Activated CD4-positive, alpha-beta T cell treated with anti-CD3 and anti-CD28 coated beads, Interleukin-2, Interleukin-6, amounts not matched to agents 100 ng/mL and 50 ng/mL, durations not matched to agents 16 hours and 8 hours (primary cell): ENCODE data around the gene SORCS1.

Experiments
- DNase-seq: peaks from one replicate; pipeline ENCODE4 v3.0.0-alpha.2; 2020

Gene SORCS1

DNA sequence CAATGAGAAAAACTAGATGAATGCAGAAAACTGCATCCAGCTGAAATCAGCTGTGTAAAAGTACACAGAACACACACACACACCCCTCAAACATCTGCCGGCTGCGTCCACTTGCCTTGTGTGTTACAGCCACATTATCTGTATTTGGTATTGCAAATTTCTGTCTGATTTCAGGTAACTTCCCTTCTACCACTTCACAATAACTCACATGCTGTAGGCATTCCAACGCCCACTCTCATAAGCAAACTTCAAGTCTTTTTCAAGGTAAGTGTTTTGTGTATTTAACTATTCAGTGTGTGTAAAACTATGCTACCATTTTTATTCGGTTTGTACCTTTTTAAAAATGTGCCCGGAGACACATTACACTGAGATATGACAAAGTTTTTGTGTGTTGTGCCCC lies 594.2 kb downstream of the SORCS1 start:
- no peak for DNase-seq

- no peak for DNase-seq
Measured at GRCh38 chr10:106567629-106568028, 596.9 kb downstream of the SORCS1 start.

GRCh38 chr10:106566873-106567272 lies 597.6 kb downstream of the SORCS1 start:
- DNase-seq = no peak

- no peak for DNase-seq
Measured at GRCh38 chr10:106565546-106565945, 599.0 kb downstream of the SORCS1 start.

DNA sequence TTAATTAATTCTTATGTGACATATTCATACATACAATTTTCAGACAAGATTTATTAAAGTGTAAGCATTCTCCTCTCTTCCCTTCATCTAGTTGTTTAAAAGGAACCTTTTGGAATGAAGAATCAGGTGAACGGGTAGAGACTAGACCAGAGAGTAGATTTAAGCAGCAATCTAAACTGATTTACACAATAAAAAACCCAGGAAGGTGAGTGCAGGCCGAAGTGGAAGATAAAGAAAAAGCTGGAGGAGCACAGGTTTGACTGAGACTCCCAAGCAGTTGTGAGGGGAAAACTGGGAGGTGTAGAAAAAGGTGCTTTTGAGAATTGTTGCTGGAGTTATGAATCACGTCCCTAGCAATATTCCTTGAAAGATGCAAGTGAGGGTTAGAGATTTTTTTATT lies 601.1 kb downstream of the SORCS1 start:
- DNase-seq = no peak

DNA sequence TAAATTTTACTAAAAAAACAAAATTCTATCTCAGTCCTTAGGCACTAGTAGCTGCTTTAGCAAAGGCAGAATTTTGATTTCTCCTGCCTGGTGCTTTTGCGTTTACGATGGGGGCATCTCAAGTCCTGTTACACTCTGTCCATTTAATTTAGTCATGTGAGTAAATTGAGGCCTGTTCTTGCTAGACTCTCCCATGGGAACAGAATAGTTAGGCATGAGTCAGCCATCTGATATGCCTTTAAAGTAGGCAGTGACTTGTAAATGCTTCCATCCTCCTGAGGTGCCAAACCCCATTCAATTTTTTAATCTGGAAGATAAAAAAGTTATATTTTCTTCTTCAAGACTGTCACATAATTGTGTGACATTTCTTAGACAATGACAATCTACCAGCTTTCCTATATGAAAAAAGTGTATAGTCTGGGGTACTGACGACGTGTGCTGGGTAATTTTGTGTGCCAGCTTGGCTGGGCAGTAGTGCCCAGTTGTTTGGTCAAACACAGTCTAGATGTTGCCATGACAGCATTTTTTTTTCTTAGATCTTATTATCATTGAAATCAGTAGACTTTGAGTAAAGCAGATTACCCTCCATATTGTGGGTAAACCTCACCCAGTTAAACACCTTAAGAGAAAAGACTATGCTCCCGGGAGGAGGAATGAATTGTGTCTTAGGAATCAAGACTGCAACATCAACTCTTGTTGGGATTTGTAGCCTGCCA lies 603.4 kb downstream of the SORCS1 start:
- no peak for DNase-seq

DNA sequence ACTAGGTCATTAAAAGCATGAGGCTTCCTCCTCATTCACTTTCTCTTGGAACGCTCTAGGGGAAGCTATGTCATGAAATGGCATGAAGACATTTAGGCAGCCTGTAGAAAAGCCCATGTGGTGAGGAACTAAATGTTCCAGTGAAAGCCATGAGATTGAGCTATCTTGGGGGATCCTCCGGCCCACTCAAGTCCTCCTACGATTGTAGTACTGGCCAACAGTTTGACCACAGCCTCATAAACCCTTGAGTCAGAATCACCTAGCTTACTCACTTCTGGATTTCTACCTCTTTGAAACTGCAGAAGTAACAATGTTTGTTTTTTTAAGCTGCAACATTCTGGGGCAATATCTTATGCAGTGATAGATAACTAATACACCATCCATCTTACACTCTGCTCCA lies 605.1 kb downstream of the SORCS1 start:
- no peak for DNase-seq

DNA sequence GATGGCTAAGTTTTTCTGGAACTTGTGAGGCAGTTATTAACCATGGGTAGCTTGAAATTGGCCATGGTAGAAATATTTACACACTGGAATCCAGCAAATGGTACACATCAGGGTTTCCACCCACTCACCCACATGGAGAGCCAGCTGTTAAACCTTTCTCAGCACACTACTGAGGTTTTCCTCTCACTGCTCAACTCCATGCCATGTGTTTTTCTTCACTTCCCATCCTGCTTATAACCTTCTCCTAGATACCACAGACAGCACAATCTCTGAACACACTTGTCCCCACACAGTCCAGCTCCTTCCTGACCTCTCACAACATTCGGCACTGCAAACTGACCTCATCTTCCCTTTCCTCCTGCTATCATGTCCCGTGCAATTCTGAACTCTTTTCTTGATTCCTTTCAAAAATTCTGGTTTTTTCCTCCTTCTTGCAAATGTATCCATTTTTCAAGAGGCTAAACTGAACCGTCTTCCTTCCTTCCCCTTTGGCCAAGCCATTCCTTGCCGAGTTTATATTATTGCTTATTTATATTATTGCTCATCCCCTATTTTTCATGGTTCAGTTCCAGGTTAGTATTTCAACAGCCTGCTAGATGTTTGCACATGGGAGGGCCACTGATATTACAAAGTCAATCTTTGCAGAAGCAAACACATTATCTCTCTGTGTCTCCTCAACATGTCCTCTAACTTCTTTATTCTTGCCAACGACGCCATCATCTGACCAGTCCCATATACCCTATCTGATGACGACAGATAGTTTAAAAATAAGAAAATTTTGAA lies 606.4 kb downstream of the SORCS1 start:
- no peak for DNase-seq

DNA sequence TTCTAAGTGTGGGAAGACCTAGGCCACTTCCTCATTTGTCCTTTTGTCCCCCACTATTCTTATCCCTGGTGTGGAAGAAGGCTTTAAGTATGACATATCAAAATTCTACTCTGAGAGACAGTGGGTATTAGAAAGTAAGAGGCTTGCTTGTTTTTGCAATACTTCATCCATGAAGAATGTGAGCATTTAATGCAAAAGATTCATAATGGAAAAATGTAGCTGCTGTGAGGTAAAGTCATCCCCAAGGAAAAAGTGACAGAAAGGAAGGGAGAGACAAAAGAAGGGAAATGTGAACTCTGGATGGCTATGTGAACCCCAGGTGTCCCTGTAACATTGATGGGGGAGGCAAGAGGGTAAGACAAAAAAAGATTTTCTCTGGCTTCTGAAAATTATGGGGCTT lies 607.5 kb downstream of the SORCS1 start:
- DNase-seq = no peak

GRCh38 chr10:106555599-106555998 lies 608.9 kb downstream of the SORCS1 start:
- DNase-seq = no peak

DNA sequence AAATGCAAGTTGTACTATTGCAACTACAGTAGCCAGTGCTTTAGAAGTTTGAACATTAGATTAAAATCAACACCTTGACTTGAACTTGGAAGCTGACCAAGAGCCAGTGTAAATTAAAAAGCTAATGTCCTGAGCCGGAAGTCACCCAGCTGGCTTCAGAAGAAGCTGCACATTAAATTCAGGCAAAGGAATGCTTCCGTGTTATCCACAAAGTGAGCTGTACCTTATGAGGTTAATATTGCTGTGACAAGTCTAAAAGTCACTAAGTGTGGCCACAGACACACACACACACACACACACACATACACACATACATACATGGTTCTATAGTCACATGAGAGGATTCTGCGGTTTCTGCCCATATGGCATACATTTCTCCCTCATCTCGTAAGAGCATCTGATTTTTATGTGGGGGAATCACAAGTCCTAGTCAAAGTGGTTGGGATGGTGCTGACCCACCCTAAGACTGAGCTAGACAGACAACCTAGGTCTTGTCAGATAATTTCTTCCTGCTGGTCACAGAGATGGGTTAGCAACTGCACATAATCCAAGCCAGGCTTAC lies 612.9 kb downstream of the SORCS1 start:
- no peak for DNase-seq

GRCh38 chr10:106548832-106549231 lies 615.7 kb downstream of the SORCS1 start:
- no peak for DNase-seq

- DNase-seq = no peak
Measured at GRCh38 chr10:106547047-106547635, 617.4 kb downstream of the SORCS1 start.

GRCh38 chr10:106542461-106542860 lies 622.0 kb downstream of the SORCS1 start:
- DNase-seq = no peak

DNA sequence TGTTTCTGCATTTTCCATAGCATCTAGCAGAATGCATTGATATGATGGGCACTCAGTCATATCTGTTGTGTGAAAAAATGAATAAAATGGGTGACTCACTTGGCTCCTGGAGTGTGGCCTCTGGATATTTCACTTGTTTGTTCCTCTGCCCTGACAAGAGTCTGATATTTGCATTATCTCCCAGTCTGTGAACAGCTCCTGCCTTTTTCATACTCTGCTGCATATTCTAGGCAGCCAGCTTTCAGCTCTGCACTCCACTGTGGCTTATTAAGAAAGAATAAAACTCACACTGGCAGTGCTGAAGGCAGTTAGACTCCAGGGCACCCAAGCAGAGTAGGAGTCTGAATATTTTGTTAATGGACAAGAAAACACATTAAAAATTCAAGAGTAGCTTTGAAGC lies 623.9 kb downstream of the SORCS1 start:
- DNase-seq = no peak

GRCh38 chr10:106537866-106538265 lies 626.6 kb downstream of the SORCS1 start:
- DNase-seq = no peak

- no peak for DNase-seq
Measured at GRCh38 chr10:106535304-106535953, 629.1 kb downstream of the SORCS1 start.

DNA sequence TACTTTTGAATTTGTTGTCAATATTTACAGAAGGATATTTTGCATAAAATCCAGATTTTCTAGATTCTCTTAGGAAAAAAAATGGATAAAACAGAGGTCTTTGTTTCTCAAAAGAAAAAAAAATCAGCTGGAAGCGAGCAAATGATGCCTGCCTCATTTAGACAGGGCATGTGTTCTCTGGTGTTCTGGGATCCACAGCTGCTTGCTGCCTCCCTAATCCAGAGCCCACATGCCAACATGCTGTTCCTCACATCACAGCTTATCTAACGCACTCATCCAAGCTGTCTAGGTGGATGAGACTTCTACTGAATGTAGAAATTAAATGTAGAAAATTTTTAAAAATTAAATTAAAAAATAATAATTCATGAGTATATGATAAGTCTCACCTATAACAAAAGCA lies 630.1 kb downstream of the SORCS1 start:
- DNase-seq = no peak

GRCh38 chr10:106528702-106529101 lies 635.8 kb downstream of the SORCS1 start:
- DNase-seq = no peak

DNA sequence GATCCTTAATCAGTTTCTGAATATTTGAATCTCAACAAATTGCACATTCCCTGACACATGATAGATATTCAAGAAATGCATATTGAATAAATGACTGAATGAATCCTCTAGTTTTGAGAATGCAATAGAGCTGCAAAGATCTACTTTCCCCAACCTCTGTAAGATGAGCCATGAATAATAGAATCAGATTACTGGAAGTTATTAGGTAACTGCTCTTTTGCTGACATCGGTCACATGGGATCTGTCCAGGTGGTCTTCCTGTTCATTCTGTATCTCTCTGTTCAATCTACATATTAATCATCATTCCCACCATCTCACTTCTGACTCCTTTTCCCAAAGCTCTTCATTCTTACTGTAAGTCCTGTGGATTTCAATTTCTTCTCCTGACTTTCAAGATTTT lies 638.7 kb downstream of the SORCS1 start:
- no peak for DNase-seq
